HEK293 (cell line): Measurements from ENCODE around the gene DENND2A.

Source experiments
- ATF2 ChIP-seq: fragments of 450-650 bp; formaldehyde crosslinking; IDR thresholded peaks from 2 replicates; pipeline ENCODE4 v1.5.1; 2016; ENCODE audit warnings: missing biosample characterization, missing genetic modification characterization, low read depth
- OSR2 ChIP-seq: fragments of 450-650 bp; formaldehyde crosslinking; IDR thresholded peaks from 2 replicates; pipeline ENCODE4 v1.5.1; 2016; ENCODE audit warnings: missing biosample characterization, missing genetic modification characterization
- ZFP37 ChIP-seq: fragments of 450-650 bp; formaldehyde crosslinking; IDR thresholded peaks from 2 replicates; pipeline ENCODE4 v1.5.1; 2016; ENCODE audit warnings: missing biosample characterization, missing genetic modification characterization
- ZNF280D ChIP-seq: fragments of 450-650 bp; formaldehyde crosslinking; IDR thresholded peaks from 2 replicates; pipeline ENCODE4 v1.5.1; 2016; ENCODE audit warnings: missing biosample characterization, missing genetic modification characterization
- ZNF350 ChIP-seq: fragments of 450-650 bp; formaldehyde crosslinking; IDR thresholded peaks from 2 replicates; pipeline ENCODE4 v1.5.0; 2017; ENCODE audit warnings: missing biosample characterization, mild to moderate bottlenecking, missing genetic modification characterization
- ZNF510 ChIP-seq: fragments of 450-650 bp; formaldehyde crosslinking; IDR thresholded peaks from 2 replicates; pipeline ENCODE4 v1.5.1; 2018; ENCODE audit warnings: mild to moderate bottlenecking, missing genetic modification characterization, missing biosample characterization; ENCODE audit not compliant: insufficient replicate concordance
- TF ChIP-seq, protein P1 (sequence below): fragments of 450-650 bp; formaldehyde crosslinking; IDR thresholded peaks from 2 replicates; pipeline ENCODE4 v1.5.1; 2016; ENCODE audit warnings: missing biosample characterization, missing genetic modification characterization
- TF ChIP-seq, protein P2 (sequence below): fragments of 450-650 bp; formaldehyde crosslinking; IDR thresholded peaks from 2 replicates; pipeline ENCODE4 v1.5.1; 2016; ENCODE audit warnings: missing biosample characterization, missing genetic modification characterization

GRCh38 chr7:140533394-140533872 is 107.2 kb downstream of the DENND2A start:
- TF ChIP-seq ZFP37 (tag by site-specific recombination) (no peak), OSR2 (tag by site-specific recombination) (no peak), ATF2 (tag by site-specific recombination) (no peak), ZNF280D (no peak), ZNF510 (tag by site-specific recombination) (no peak), ZNF350 (tag by site-specific recombination) (no peak)
- TF ChIP-seq, protein P1, sequence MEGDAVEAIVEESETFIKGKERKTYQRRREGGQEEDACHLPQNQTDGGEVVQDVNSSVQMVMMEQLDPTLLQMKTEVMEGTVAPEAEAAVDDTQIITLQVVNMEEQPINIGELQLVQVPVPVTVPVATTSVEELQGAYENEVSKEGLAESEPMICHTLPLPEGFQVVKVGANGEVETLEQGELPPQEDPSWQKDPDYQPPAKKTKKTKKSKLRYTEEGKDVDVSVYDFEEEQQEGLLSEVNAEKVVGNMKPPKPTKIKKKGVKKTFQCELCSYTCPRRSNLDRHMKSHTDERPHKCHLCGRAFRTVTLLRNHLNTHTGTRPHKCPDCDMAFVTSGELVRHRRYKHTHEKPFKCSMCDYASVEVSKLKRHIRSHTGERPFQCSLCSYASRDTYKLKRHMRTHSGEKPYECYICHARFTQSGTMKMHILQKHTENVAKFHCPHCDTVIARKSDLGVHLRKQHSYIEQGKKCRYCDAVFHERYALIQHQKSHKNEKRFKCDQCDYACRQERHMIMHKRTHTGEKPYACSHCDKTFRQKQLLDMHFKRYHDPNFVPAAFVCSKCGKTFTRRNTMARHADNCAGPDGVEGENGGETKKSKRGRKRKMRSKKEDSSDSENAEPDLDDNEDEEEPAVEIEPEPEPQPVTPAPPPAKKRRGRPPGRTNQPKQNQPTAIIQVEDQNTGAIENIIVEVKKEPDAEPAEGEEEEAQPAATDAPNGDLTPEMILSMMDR (tag by site-specific recombination): no peak
- TF ChIP-seq, protein P2, sequence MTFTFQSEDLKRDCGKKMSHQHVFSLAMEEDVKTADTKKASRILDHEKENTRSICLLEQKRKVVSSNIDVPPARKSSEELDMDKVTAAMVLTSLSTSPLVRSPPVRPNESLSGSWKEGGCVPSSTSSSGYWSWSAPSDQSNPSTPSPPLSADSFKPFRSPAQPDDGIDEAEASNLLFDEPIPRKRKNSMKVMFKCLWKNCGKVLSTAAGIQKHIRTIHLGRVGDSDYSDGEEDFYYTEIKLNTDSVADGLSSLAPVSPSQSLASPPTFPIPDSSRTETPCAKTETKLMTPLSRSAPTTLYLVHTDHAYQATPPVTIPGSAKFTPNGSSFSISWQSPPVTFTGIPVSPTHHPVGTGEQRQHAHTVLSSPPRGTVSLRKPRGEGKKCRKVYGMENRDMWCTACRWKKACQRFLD (tag by site-specific recombination): no peak
